Measurements from ENCODE around the gene MAST3.

MAST3 gene

DNA sequence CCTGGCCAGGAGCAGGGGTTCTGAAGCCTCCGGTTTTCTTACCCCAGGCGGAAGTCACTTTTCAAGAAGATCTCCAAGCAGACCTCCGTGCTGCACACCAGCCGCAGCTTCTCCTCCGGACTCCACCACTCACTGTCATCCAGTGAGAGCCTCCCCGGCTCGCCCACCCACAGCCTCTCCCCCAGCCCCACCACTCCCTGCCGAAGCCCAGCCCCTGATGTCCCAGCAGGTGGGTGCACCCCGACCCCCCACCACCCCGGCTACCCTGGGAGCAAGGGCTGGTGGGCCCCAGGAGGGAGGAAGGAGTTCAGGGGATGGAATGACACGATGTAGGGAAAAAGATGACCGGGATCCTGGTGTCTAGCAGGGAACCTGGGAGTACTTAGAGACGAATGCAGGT is 49.8 kb downstream of the MAST3 start:
- Histone ChIP-seq H3K36me3 (ENCODE audit: control insufficient read depth in 2 of 2, insufficient read depth in 1 of 2, low read length in 2 of 2) (peaks cover 0 to 30% of the 10 kb centered on the region in 2 experiments; a peak in 2 of 3 replicates), H3K4me3 (ENCODE audit: low read depth, low read length) (no peak overlapping the region), H3K4me1 (ENCODE audit: control insufficient read depth, insufficient read depth, low read length) (no peaks in the 10 kb centered on the region), H3K9me3 (ENCODE audit: control insufficient read depth, insufficient read depth, low read depth, low read length) (no peaks in the 10 kb centered on the region), H3K27ac (ENCODE audit: extremely low read depth, low read depth, low read length) (no peak overlapping the region)
- ChIA-PET POLR2A (no interaction called here), CTCF (no interaction called here)
- TF ChIP-seq ZNF2 (tag by site-specific recombination; IDR thresholded peaks at IDR 0.05) (no peak), ZIC2 (tag by site-specific recombination; IDR thresholded peaks at IDR 0.05) (0 out of 2 replicates have a peak, but pooled peaks have one; percentile 35)

DNA sequence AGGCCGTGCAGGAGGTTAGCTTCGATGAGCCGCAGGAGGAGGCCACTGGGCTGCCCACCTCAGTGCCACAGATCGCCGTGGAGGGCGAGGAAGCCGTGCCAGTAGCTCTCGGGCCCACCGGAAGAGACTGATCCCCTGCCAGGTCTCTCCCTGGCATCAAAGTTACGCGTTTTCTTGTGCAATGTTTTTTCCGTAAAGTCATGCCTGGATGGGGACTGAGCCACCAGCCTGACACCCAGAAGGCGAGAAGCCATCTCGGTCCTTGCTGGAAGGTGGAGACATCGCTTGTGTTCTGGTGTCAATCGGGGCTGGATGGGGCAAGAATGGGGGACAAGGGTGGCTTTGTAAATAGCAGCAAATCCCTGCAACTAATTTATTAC is 52.0 kb downstream of the MAST3 start:
- no peak for TF ChIP-seq ZNF292 (tag by site-specific recombination; IDR thresholded peaks at IDR 0.05; ENCODE audit: borderline replicate concordance, low read depth)
- Histone ChIP-seq H3K27ac (ENCODE audit: extremely low read depth, low read depth, low read length) (no peak overlapping the region), H3K4me1 (ENCODE audit: control insufficient read depth, insufficient read depth, low read length) (no peaks in the 10 kb centered on the region; the same call in 1 of the 2 replicates), H3K36me3 (ENCODE audit: control insufficient read depth in 2 of 2, insufficient read depth in 1 of 2, low read length in 2 of 2) (peaks cover 0 to 19% of the 10 kb centered on the region in 2 experiments; a peak in 1 of 3 replicates), H3K9me3 (ENCODE audit: control insufficient read depth, insufficient read depth, low read depth, low read length) (no peaks in the 10 kb centered on the region), H3K4me3 (ENCODE audit: low read depth, low read length) (no peak overlapping the region)
- ChIA-PET POLR2A (no interaction called here), CTCF (interaction anchor here (0.6 to 0.7 kb wide), 2 partner anchors 200 to 239 kb away, joined by 3 read pairs; no protein-coding TSS in a partner anchor)

DNA sequence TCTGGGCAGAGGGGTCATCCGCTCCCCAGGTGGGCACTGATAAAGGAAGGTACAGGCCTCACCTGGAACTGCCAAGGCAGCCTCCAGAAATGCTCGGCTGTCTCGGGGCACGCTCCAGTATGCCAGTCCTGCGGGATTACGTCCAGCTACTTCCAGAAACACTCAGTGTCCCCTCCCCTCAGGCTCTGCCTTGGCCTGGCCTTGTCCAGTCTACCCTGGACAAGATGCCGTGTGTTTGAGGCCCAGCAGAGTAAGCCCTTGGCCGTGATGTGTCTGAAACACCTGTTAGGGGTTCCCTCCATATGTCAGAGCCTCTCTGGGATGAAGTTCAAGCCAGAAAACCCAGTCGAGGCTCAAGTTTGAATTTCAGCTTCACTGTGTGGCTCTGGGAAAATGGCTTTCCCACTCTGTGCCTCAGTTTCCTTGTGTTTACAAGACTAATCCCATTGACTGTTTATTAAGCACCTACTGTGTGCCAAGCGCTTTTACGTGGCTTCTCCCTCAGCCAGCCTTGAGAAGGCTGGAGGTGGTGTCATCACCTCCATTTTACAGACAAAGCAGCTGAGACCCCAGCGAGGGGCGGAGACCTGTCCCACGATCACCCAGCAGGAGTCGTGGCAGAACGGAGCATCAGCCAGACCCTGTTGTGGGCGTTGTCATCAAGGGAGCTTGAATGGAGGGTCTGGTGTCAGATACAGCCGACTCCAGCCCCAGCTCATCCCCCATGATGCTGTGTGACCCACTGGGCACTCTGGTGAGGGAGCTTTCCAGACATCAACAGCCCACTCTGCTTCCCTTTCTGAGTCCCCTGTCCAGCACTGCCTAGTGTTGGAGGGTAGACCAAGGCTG is 53.4 kb downstream of the MAST3 start:
- POLR2A ChIA-PET: interaction anchor here (1.2 to 1.8 kb wide), 2 partner anchors 33 to 131 kb away, joined by 3 to 7 read pairs; partner anchors contain the start of gene JUND
- peaks cover 0 to 15% of the 10 kb centered on the region in 2 experiments; a peak in 1 of 3 replicates for H3K36me3 ChIP-seq (ENCODE audit: control insufficient read depth in 2 of 2, insufficient read depth in 1 of 2, low read length in 2 of 2)
- H3K4me3 ChIP-seq (ENCODE audit: low read depth, low read length): no peak overlapping the region
- CTCF ChIA-PET: interaction anchor here (0.7 to 2.9 kb wide), 9 partner anchors 8 to 320 kb away, joined by 3 to 24 read pairs (median 4); no protein-coding TSS in a partner anchor
- H3K27ac ChIP-seq (ENCODE audit: extremely low read depth, low read depth, low read length): no peak overlapping the region
- no peaks in the 10 kb centered on the region; the same call in 1 of the 2 replicates for H3K4me1 ChIP-seq (ENCODE audit: control insufficient read depth, insufficient read depth, low read length)
- peak; percentile 50; the same call in 1 of the 2 replicates for TF ChIP-seq ZFP3 (tag by site-specific recombination; IDR thresholded peaks at IDR 0.05; ENCODE audit: low read depth)
- TF ChIP-seq, protein P1, sequence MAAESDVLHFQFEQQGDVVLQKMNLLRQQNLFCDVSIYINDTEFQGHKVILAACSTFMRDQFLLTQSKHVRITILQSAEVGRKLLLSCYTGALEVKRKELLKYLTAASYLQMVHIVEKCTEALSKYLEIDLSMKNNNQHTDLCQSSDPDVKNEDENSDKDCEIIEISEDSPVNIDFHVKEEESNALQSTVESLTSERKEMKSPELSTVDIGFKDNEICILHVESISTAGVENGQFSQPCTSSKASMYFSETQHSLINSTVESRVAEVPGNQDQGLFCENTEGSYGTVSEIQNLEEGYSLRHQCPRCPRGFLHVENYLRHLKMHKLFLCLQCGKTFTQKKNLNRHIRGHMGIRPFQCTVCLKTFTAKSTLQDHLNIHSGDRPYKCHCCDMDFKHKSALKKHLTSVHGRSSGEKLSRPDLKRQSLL (tag by site-specific recombination; IDR thresholded peaks at IDR 0.05): no peak
- TF ChIP-seq, protein P2, sequence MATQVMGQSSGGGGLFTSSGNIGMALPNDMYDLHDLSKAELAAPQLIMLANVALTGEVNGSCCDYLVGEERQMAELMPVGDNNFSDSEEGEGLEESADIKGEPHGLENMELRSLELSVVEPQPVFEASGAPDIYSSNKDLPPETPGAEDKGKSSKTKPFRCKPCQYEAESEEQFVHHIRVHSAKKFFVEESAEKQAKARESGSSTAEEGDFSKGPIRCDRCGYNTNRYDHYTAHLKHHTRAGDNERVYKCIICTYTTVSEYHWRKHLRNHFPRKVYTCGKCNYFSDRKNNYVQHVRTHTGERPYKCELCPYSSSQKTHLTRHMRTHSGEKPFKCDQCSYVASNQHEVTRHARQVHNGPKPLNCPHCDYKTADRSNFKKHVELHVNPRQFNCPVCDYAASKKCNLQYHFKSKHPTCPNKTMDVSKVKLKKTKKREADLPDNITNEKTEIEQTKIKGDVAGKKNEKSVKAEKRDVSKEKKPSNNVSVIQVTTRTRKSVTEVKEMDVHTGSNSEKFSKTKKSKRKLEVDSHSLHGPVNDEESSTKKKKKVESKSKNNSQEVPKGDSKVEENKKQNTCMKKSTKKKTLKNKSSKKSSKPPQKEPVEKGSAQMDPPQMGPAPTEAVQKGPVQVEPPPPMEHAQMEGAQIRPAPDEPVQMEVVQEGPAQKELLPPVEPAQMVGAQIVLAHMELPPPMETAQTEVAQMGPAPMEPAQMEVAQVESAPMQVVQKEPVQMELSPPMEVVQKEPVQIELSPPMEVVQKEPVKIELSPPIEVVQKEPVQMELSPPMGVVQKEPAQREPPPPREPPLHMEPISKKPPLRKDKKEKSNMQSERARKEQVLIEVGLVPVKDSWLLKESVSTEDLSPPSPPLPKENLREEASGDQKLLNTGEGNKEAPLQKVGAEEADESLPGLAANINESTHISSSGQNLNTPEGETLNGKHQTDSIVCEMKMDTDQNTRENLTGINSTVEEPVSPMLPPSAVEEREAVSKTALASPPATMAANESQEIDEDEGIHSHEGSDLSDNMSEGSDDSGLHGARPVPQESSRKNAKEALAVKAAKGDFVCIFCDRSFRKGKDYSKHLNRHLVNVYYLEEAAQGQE (tag by site-specific recombination; IDR thresholded peaks at IDR 0.05): peak; percentile 65
- TF ChIP-seq ZNF266 (tag by site-specific recombination; IDR thresholded peaks at IDR 0.05; ENCODE audit: low read depth): no peak
- 0 out of 2 replicates have a peak, but pooled peaks have one; percentile 54 for TF ChIP-seq ZNF768 (tag by site-specific recombination; IDR thresholded peaks at IDR 0.05)
- TF ChIP-seq ZNF600 (tag by site-specific recombination; IDR thresholded peaks at IDR 0.05): peak; percentile 62
- H3K9me3 ChIP-seq (ENCODE audit: control insufficient read depth, insufficient read depth, low read depth, low read length): no peaks in the 10 kb centered on the region

DNA sequence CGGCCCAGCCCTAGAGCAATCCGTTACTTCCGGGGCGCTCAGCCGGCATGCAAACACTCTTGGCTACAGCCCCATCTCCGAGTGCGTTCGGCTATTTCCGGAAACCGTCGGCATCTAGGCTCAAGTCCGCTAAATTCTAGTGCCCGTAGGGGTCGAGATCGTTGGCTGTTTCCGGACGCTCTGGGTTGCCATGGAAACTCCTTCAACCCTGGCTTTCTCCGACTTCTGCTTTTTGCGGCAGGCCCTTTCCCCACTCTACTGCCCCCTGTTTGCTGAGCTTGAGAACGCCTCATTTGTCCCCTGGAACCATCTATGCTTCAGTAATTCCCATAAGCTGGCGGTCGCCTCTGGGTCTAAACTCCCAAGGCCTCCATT is 54.9 kb downstream of the MAST3 start:
- H3K36me3 ChIP-seq (ENCODE audit: control insufficient read depth in 2 of 2, insufficient read depth in 1 of 2, low read length in 2 of 2): peaks cover 0 to 21% of the 10 kb centered on the region in 2 experiments; a peak in 1 of 3 replicates
- no peaks in the 10 kb centered on the region for H3K9me3 ChIP-seq (ENCODE audit: control insufficient read depth, insufficient read depth, low read depth, low read length)
- ChIA-PET CTCF (interaction anchor here (0.6 to 2.9 kb wide), 10 partner anchors 9 to 170 kb away, joined by 3 to 24 read pairs (median 4); partner anchors contain the start of gene LSM4), POLR2A (interaction anchor here (0.6 to 1.8 kb wide), 5 partner anchors 15 to 785 kb away, joined by 3 to 7 read pairs (median 4); no protein-coding TSS in a partner anchor)
- H3K4me3 ChIP-seq (ENCODE audit: low read depth, low read length): peak overlapping the region; percentile 56
- H3K4me1 ChIP-seq (ENCODE audit: control insufficient read depth, insufficient read depth, low read length): peaks cover 7% of the 10 kb centered on the region
- peak overlapping the region; percentile 74 for H3K27ac ChIP-seq (ENCODE audit: extremely low read depth, low read depth, low read length)
- TF ChIP-seq ZNF140 (tag by site-specific recombination; IDR thresholded peaks at IDR 0.05) (no peak), BCL11B (tag by site-specific recombination; IDR thresholded peaks at IDR 0.05; ENCODE audit: low read depth) (peak; percentile 61; the same call in 1 of the 2 replicates), ZNF121 (tag by site-specific recombination; IDR thresholded peaks at IDR 0.05) (peak; percentile 56; the same call in 1 of the 2 replicates), ZNF335 (tag by site-specific recombination; conservative IDR thresholded peaks at IDR 0.05) (peak; percentile 54), ZNF791 (tag by site-specific recombination; IDR thresholded peaks at IDR 0.05) (no peak), ZNF394 (tag by site-specific recombination; IDR thresholded peaks at IDR 0.05; ENCODE audit: borderline replicate concordance) (0 out of 2 replicates have a peak, but pooled peaks have one; percentile 49), ZNF670 (tag by site-specific recombination; IDR thresholded peaks at IDR 0.05; ENCODE audit: low read depth) (no peak)
- TF ChIP-seq, protein P3, sequence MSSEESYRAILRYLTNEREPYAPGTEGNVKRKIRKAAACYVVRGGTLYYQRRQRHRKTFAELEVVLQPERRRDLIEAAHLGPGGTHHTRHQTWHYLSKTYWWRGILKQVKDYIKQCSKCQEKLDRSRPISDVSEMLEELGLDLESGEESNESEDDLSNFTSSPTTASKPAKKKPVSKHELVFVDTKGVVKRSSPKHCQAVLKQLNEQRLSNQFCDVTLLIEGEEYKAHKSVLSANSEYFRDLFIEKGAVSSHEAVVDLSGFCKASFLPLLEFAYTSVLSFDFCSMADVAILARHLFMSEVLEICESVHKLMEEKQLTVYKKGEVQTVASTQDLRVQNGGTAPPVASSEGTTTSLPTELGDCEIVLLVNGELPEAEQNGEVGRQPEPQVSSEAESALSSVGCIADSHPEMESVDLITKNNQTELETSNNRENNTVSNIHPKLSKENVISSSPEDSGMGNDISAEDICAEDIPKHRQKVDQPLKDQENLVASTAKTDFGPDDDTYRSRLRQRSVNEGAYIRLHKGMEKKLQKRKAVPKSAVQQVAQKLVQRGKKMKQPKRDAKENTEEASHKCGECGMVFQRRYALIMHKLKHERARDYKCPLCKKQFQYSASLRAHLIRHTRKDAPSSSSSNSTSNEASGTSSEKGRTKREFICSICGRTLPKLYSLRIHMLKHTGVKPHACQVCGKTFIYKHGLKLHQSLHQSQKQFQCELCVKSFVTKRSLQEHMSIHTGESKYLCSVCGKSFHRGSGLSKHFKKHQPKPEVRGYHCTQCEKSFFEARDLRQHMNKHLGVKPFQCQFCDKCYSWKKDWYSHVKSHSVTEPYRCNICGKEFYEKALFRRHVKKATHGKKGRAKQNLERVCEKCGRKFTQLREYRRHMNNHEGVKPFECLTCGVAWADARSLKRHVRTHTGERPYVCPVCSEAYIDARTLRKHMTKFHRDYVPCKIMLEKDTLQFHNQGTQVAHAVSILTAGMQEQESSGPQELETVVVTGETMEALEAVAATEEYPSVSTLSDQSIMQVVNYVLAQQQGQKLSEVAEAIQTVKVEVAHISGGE (tag by site-specific recombination; conservative IDR thresholded peaks at IDR 0.05; ENCODE audit: low read depth): peak; percentile 88

Measured in HEK293 (cell line).